ENCODE results near the gene ZSCAN16. TPM values are rescaled to one million over a fixed set of nuclear protein-coding genes. Genes with fewer than 3 reads are reported as not detected.
A peak's percentile ranks its signal among the peaks of the same experiment; 100 is the strongest.

ZSCAN16 gene
- total and polyA plus RNA-seq, 10 of the 15 experiments (the other 5 are each of a cell fraction or from before 2014, with no cell fraction given): 4.6 to 13.8 (median 10.3) TPM

DNA sequence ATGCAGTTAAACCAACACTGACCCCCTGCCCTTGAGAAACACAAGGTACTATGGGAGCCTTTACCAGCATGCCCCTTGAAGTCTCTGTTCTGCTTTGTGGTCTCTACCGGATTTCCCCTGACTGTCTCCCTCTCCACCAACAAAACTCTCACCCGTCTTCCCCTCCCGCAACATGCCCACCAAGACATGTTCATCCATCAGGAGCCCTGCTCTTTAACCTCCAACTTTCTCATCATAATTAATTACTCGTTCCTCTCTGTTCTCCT is 43.0 kb upstream of the ZSCAN16 start (continued):
- TF ChIP-seq IRF5 (IDR thresholded peaks at IDR 0.05; ENCODE audit: borderline replicate concordance) (peak; percentile 11; the same call in 1 of the 2 replicates), BHLHE40 (IDR thresholded peaks at IDR 0.05; ENCODE audit: borderline replicate concordance in 1 of 2, low read depth in 2 of 2, low read length in 1 of 2) (peak in 1 of 2 experiments; percentile 35; a peak in 1 of 4 replicates)

GRCh38 chr6:28082939-28083338 is 41.5 kb upstream of the ZSCAN16 start:
- BruUV-seq (replicated peaks): no TSS peak
- Histone ChIP-seq H3K9ac (ENCODE audit: control insufficient read depth, insufficient read depth, low read length) (no peak overlapping the region), H3K4me3 (no peak overlapping the region), H3K27me3 (replicated peaks in 1 of 2; ENCODE audit: control insufficient read depth in 2 of 2, insufficient read depth in 2 of 2, low read length in 1 of 2) (no peaks in the 10 kb centered on the region), H3K79me2 (ENCODE audit: control insufficient read depth, insufficient read depth, low read length) (peaks cover 2% of the 10 kb centered on the region), H3K27ac (ENCODE audit: control insufficient read depth, insufficient read depth) (no peak overlapping the region), H3K4me1 (ENCODE audit: control insufficient read depth, insufficient read depth, low read length) (peaks cover 6% of the 10 kb centered on the region), H3K4me2 (ENCODE audit: control insufficient read depth, insufficient read depth) (no peak overlapping the region), H4K20me1 (ENCODE audit: control insufficient read depth, insufficient read depth) (no peaks in the 10 kb centered on the region), H2AFZ (ENCODE audit: control insufficient read depth, low read depth, low read length) (no peak overlapping the region), H3K9me3 (replicated peaks; ENCODE audit: control insufficient read depth, insufficient read depth, low read length) (peaks cover under 1% of the 10 kb centered on the region; the same call in 2 of the 3 replicates), H3K36me3 (ENCODE audit: control insufficient read depth in 2 of 2, insufficient read depth in 2 of 2, low read length in 1 of 2) (peaks cover 0 to 6% of the 10 kb centered on the region in 2 experiments; a peak in 1 of 4 replicates)
- in situ Hi-C loops (cut with MboI): loop anchor here (25.0 kb wide), 1 partner anchor 1421 kb away; the partner anchor contains the start of gene ZNF322
- POLR2A ChIA-PET: no interaction called here
- SMC1A ChIA-PET (ENCODE audit: uncharacterized antibody, unreplicated experiment): no interaction called here
- no peak for ATAC-seq
- RAD21 ChIA-PET (ENCODE audit: unreplicated experiment): no interaction called here
- FAIRE-seq: no peak
- DNase-seq (ENCODE audit: low read depth, low spot score): no peak
- TF ChIP-seq ETV6 (conservative IDR thresholded peaks at IDR 0.05 in 1 of 2, IDR thresholded peaks at IDR 0.05 in 1 of 2; ENCODE audit: borderline replicate concordance in 1 of 2, low read depth in 1 of 2) (no peak), NFIC (IDR thresholded peaks at IDR 0.05; ENCODE audit: low read depth, low read length) (no peak), MTA2 (IDR thresholded peaks at IDR 0.05; ENCODE audit: low read depth) (no peak), HDAC6 (IDR thresholded peaks at IDR 0.05; ENCODE audit: unreplicated experiment) (no peak), ZSCAN29 (IDR thresholded peaks at IDR 0.05) (no peak), POLR2A (IDR thresholded peaks at IDR 0.05; ENCODE audit: low read depth, low read length) (no peak), CBX5 (IDR thresholded peaks at IDR 0.05; ENCODE audit: low read depth) (no peak), BACH1 (IDR thresholded peaks at IDR 0.05; ENCODE audit: borderline replicate concordance) (no peak)
- TF ChIP-seq, protein P1, sequence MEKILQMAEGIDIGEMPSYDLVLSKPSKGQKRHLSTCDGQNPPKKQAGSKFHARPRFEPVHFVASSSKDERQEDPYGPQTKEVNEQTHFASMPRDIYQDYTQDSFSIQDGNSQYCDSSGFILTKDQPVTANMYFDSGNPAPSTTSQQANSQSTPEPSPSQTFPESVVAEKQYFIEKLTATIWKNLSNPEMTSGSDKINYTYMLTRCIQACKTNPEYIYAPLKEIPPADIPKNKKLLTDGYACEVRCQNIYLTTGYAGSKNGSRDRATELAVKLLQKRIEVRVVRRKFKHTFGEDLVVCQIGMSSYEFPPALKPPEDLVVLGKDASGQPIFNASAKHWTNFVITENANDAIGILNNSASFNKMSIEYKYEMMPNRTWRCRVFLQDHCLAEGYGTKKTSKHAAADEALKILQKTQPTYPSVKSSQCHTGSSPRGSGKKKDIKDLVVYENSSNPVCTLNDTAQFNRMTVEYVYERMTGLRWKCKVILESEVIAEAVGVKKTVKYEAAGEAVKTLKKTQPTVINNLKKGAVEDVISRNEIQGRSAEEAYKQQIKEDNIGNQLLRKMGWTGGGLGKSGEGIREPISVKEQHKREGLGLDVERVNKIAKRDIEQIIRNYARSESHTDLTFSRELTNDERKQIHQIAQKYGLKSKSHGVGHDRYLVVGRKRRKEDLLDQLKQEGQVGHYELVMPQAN (conservative IDR thresholded peaks at IDR 0.05): no peak
- TF ChIP-seq, protein P2, sequence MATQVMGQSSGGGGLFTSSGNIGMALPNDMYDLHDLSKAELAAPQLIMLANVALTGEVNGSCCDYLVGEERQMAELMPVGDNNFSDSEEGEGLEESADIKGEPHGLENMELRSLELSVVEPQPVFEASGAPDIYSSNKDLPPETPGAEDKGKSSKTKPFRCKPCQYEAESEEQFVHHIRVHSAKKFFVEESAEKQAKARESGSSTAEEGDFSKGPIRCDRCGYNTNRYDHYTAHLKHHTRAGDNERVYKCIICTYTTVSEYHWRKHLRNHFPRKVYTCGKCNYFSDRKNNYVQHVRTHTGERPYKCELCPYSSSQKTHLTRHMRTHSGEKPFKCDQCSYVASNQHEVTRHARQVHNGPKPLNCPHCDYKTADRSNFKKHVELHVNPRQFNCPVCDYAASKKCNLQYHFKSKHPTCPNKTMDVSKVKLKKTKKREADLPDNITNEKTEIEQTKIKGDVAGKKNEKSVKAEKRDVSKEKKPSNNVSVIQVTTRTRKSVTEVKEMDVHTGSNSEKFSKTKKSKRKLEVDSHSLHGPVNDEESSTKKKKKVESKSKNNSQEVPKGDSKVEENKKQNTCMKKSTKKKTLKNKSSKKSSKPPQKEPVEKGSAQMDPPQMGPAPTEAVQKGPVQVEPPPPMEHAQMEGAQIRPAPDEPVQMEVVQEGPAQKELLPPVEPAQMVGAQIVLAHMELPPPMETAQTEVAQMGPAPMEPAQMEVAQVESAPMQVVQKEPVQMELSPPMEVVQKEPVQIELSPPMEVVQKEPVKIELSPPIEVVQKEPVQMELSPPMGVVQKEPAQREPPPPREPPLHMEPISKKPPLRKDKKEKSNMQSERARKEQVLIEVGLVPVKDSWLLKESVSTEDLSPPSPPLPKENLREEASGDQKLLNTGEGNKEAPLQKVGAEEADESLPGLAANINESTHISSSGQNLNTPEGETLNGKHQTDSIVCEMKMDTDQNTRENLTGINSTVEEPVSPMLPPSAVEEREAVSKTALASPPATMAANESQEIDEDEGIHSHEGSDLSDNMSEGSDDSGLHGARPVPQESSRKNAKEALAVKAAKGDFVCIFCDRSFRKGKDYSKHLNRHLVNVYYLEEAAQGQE (IDR thresholded peaks at IDR 0.05; ENCODE audit: low read depth, low read length): no peak
- intact Hi-C loops (cut with micrococcal nuclease; ENCODE audit: unreplicated experiment): no loop called here
- CTCF ChIA-PET: no interaction called here

All from GM12878 (cell line).